PFSK-1 (cell line): ENCODE measurements around the gene MYL5.

Experiments used
- FOXP2 ChIP-seq: optimal IDR thresholded peaks from 2 replicates; pipeline ENCODE3; 2011; ENCODE audit warnings: borderline replicate concordance, control low read depth, inconsistent platforms; ENCODE audit not compliant: insufficient read depth; ENCODE audit errors: extremely low read length, extremely low read depth
- POLR2AphosphoS5 ChIP-seq: IDR thresholded peaks from 2 replicates; pipeline ENCODE4 v1.6.1; 2012; ENCODE audit warnings: low read depth, mild to moderate bottlenecking, control low read depth, low read length, moderate library complexity
- REST ChIP-seq, 2 experiments: IDR thresholded peaks; 2 replicates each; pipeline versions ENCODE4 v1.6.1 to v1.8.0; 2011 to 2012; ENCODE audit warnings: low read depth in 2 of 2, low read length in 2 of 2, control low read depth in 1 of 2, inconsistent platforms in 1 of 2, mild to moderate bottlenecking in 1 of 2, moderate library complexity in 1 of 2; ENCODE audit not compliant: insufficient read depth in 1 of 2
- SIN3A ChIP-seq: IDR thresholded peaks from 2 replicates; pipeline ENCODE4 v1.6.1; 2012; ENCODE audit warnings: mild to moderate bottlenecking, low read length, moderate library complexity, borderline replicate concordance; ENCODE audit not compliant: insufficient read depth
- TAF1 ChIP-seq: IDR thresholded peaks from 2 replicates; pipeline ENCODE4 v1.6.1; 2012; ENCODE audit warnings: low read length, control low read depth, borderline replicate concordance; ENCODE audit not compliant: insufficient read depth

The MYL5 gene

GRCh38 chr4:721261-722168 is 47.2 kb downstream of the MYL5 start:
- TF ChIP-seq POLR2AphosphoS5 (no peak), TAF1 (no peak), SIN3A (no peak), REST (IDR thresholded peaks at IDR 0.05; ENCODE audit: insufficient read depth in 1 of 2, low read depth in 2 of 2, low read length in 2 of 2) (no peak)

- TF ChIP-seq SIN3A = no peak
- no peak for TF ChIP-seq TAF1
- TF ChIP-seq POLR2AphosphoS5 = no peak
- TF ChIP-seq REST (IDR thresholded peaks at IDR 0.05; ENCODE audit: insufficient read depth in 1 of 2, low read depth in 2 of 2, low read length in 2 of 2) = no peak
- no peak for TF ChIP-seq FOXP2
Observed at GRCh38 chr4:722169-722725, 47.9 kb downstream of the MYL5 start.

GRCh38 chr4:722851-723360 is 48.6 kb downstream of the MYL5 start:
- TF ChIP-seq POLR2AphosphoS5 = no peak
- TF ChIP-seq SIN3A = no peak
- TF ChIP-seq REST (IDR thresholded peaks at IDR 0.05; ENCODE audit: insufficient read depth in 1 of 2, low read depth in 2 of 2, low read length in 2 of 2) = no peak
- TF ChIP-seq TAF1 = no peak
- no peak for TF ChIP-seq FOXP2

- no peak for TF ChIP-seq POLR2AphosphoS5
- TF ChIP-seq FOXP2 = no peak
- no peak for TF ChIP-seq TAF1
- TF ChIP-seq SIN3A = no peak
- no peak for TF ChIP-seq REST (IDR thresholded peaks at IDR 0.05; ENCODE audit: insufficient read depth in 1 of 2, low read depth in 2 of 2, low read length in 2 of 2)
Observed at GRCh38 chr4:723751-724530, 49.6 kb downstream of the MYL5 start.
